Measurements from ENCODE around the gene KRTAP4-16. TPM values are rescaled to one million over a fixed set of nuclear protein-coding genes. Genes with fewer than 3 reads are reported as not detected.
"Not testable (repeated sequence)": the region's sequence is repeated elsewhere in the genome, so short reads cannot be mapped to it uniquely, and the experiment has no call there.

KRTAP4-16 gene
- total and polyA plus RNA-seq, 2 donors (not counting 3 experiments of a cell fraction or from before 2014, with no cell fraction given) = not detected

DNA sequence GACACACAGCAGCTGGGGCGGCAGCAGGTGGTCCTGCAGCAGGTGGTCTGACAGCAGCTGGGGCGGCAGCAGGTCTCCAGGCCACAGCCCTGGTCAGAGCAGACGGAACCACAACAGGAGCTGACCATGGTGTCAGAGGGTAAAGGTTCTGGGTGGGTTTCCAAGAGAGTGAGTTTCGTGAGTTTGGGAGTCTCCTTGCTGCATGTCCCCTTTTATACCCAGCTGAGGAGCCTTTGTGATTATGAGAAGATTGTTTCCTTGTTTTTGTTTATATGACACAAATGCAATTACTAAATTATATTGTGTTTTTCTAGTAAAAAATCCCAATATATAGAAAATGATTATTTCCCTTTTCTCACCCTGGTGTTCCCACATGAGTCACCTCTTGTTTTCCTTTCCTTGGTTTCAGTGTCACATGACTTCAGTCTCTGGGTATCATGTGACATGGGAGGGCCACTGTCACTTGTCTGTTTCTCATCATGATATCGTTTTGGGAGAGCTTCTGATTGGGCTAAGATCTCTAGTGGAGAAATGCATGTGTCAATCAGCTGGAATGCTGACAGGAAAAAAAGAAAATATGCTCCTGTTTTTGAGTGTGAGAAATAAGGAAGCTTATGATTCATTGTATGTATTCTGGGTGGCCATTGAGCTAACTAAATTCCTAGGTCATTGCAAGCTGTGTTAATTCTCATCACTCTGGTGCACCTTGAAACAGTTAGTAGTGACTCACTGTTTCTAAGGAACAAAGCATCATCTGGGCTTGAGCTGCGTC lies 38.5 kb upstream of the KRTAP4-16 start, which contains the start of gene KRTAP4-6:
KRTAP4-6 (minus strand) TSS at position 185 of the 772 bp plus-strand sequence; CDS start at position 128, 57 bp downstream.
- Histone ChIP-seq H3K4me2 (ENCODE audit: insufficient read depth, low read length) (no peak within 1 kb of the TSS), H3K4me1 (ENCODE audit: control insufficient read depth, extremely low read depth, insufficient read depth, low read length) (no peaks in the 10 kb centered on the region), H3K27ac (ENCODE audit: insufficient read depth, low read depth, low read length) (no peak within 1 kb of the TSS), H3K9me3 (replicated peaks; ENCODE audit: control insufficient read depth, insufficient read depth, low read length) (no peaks in the 10 kb centered on the region), H3K36me3 (ENCODE audit: control insufficient read depth in 2 of 2, extremely low read depth in 1 of 2, insufficient read depth in 2 of 2, low read length in 2 of 2) (no peaks in the 10 kb centered on the region), H3K9ac (replicated peaks; ENCODE audit: extremely low read depth, insufficient read depth, low read length) (no peak within 1 kb of the TSS), H3K79me2 (ENCODE audit: control insufficient read depth, insufficient read depth, low read length) (no peaks in the 10 kb centered on the region), H2AFZ (ENCODE audit: low read depth, low read length) (no peak within 1 kb of the TSS), H3K9me1 (replicated peaks; ENCODE audit: control insufficient read depth, extremely low read depth, insufficient read depth, low read length) (no peaks in the 10 kb centered on the region), H3K4me3 (replicated peaks in 1 of 3; ENCODE audit: insufficient read depth in 1 of 3, low read depth in 1 of 3, low read length in 3 of 3) (no peak within 1 kb of the TSS), H4K20me1 (replicated peaks; ENCODE audit: control insufficient read depth, extremely low read depth, insufficient read depth, low read length) (no peaks in the 10 kb centered on the region), H3K27me3 (ENCODE audit: control insufficient read depth in 2 of 2, insufficient read depth in 2 of 2, low read length in 2 of 2) (no peaks in the 10 kb centered on the region)
- BruUV-seq (replicated peaks) = no TSS peak
- dilution Hi-C loops (cut with MboI; ENCODE audit: extremely low pct_ligation_motif_present, low sequenced_read_pairs) (no loop called here), intact Hi-C loops (cut with micrococcal nuclease) (no loop called here)
- DNase-seq (ENCODE audit: low read depth, low spot score) (no peak), FAIRE-seq (no peak)
- ChIA-PET CTCF (no interaction called here), POLR2A (no interaction called here)
- TF ChIP-seq JUN (IDR thresholded peaks at IDR 0.05; ENCODE audit: borderline replicate concordance, insufficient read depth, insufficient read length, low read depth) (no peak), FOS (IDR thresholded peaks at IDR 0.05; ENCODE audit: borderline replicate concordance, insufficient read depth, low read length) (no peak), MAX (IDR thresholded peaks at IDR 0.05; ENCODE audit: insufficient read depth, insufficient read length) (no peak), MYC (IDR thresholded peaks at IDR 0.05; ENCODE audit: low read depth, low read length) (no peak), POLR2A (IDR thresholded peaks at IDR 0.05; ENCODE audit: low read depth, low read length) (no peak), POLR2AphosphoS5 (IDR thresholded peaks at IDR 0.05; ENCODE audit: insufficient read depth, low read depth, low read length) (no peak)

- H3K4me3 ChIP-seq (replicated peaks in 1 of 3; ENCODE audit: insufficient read depth in 1 of 3, low read depth in 1 of 3, low read length in 3 of 3); DNase-seq (ENCODE audit: low read depth, low spot score); CTCF ChIA-PET; H3K4me2 ChIP-seq (ENCODE audit: insufficient read depth, low read length); H4K20me1 ChIP-seq (replicated peaks; ENCODE audit: control insufficient read depth, extremely low read depth, insufficient read depth, low read length); H2AFZ ChIP-seq (ENCODE audit: low read depth, low read length); H3K79me2 ChIP-seq (ENCODE audit: control insufficient read depth, insufficient read depth, low read length); intact Hi-C loops (cut with micrococcal nuclease); H3K9ac ChIP-seq (replicated peaks; ENCODE audit: extremely low read depth, insufficient read depth, low read length); H3K27me3 ChIP-seq (ENCODE audit: control insufficient read depth in 2 of 2, insufficient read depth in 2 of 2, low read length in 2 of 2); BruUV-seq (replicated peaks); H3K27ac ChIP-seq (ENCODE audit: insufficient read depth, low read depth, low read length); POLR2A ChIA-PET; H3K4me1 ChIP-seq (ENCODE audit: control insufficient read depth, extremely low read depth, insufficient read depth, low read length); H3K36me3 ChIP-seq (ENCODE audit: control insufficient read depth in 2 of 2, extremely low read depth in 1 of 2, insufficient read depth in 2 of 2, low read length in 2 of 2); dilution Hi-C loops (cut with MboI; ENCODE audit: extremely low pct_ligation_motif_present, low sequenced_read_pairs); H3K9me1 ChIP-seq (replicated peaks; ENCODE audit: control insufficient read depth, extremely low read depth, insufficient read depth, low read length); FAIRE-seq; H3K9me3 ChIP-seq (replicated peaks; ENCODE audit: control insufficient read depth, insufficient read depth, low read length): not testable (repeated sequence)
These were observed 37.9 kb upstream of the KRTAP4-16 start for GRCh38 chr17:41139865-41140264.
